DMS53 treated with DMSO at 0.1 percent for 48 hours (cell line): ENCODE data around the gene MUSK.
"Not testable (repeated sequence)": the region's sequence is repeated elsewhere in the genome, so short reads cannot be mapped to it uniquely, and the experiment has no call there.

Experiments used
- DNase-seq: peaks from one replicate; lab custom pipeline; 2025; ENCODE audit not compliant: unreplicated experiment; lab: John Stamatoyannopoulos, UW

Gene MUSK

DNA sequence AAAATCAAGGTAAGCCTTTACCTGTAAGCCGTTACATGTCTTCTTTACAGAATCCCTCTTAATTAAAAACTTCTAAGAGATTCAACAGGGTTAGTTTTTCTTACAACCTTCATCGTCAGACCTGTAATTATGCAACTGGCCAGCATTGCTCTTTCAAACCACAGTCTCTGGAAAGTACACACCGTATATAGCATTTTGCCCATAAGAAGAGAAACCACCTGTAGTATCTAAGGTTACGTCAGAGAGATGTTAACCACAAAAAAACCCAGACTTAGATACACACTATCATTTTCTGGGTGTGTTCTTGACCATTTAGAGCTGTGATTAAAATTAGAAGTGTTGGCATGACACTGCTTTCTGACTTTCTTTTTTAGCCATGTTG, 140.0 kb downstream of the MUSK start:
- DNase-seq, result no peak

DNA sequence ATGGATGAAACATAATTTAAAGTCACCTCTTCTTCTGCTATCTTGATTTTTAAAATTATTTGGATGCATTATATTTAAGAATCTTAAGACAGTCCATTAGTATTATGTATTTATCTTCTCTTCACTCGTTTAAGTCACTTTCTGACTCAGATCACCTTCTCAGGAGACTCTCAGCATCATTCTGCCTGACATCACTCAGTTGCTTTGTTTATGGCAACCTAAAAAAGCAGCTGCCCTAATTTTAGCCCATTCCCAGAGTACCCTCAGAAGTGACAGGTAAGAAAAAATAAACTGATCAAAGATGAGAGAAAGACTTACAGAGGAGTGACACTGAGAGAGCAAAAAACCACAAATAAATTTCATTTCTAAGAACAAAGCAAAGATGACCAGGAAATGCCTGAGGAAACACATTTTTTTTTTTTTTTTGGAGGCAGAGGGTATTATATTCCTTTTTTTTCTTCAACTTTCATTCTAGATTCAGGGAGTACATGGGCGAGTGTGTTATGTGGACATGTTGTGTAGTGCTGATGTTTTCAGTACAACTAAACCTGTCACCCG, 140.5 kb downstream of the MUSK start:
- DNase-seq, result no peak

DNA sequence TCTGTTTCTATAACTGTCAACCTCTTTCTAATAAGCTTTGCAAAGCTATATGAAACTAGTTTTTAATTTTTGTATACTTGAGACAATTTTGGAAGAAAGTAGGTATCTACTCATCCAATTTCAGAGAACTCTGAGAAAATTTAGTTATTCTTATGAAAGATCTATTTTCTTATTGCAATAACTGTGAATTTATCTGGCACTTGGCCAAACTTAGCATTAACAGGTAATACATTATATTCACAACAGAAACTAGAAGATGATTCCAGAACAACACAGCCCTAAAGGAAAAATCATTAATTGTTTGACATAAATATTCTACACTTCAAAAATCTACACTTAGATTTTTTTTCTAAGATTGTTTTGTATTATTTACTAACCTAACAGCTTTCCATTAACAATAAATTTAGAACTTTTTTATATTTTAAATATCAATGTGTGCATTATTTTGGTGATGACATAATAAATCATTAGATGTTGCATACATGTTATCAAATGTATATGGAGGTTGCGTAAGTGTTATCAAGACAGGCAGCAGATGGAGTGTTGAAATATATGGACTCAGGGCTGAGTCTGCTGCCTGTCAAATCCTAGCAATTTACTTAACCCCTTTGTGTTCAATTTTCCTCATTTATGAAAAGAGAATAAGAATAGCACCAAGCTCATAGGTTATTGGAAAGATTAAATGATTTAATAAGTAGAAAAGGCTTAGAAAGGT, 141.8 kb downstream of the MUSK start:
- DNase-seq, result no peak

DNA sequence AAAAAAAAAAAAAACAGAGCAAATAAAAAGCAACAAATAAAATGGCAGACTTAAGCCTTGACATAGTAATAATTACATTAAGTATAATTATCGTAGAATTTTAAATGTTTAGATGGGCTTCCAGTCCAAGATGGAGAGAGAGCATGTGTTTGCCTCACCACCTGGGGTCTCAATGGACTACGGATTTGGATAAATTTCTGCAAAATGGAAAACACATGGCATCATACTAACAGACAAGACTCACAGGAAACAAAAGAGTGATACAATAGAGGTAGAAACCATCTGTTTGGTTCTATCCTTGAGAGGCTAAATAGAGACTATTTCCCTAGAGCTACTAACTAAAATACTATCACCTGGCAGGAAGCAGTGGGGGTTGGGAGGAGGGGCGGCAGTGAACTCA, 144.3 kb downstream of the MUSK start:
- no peak for DNase-seq

DNA sequence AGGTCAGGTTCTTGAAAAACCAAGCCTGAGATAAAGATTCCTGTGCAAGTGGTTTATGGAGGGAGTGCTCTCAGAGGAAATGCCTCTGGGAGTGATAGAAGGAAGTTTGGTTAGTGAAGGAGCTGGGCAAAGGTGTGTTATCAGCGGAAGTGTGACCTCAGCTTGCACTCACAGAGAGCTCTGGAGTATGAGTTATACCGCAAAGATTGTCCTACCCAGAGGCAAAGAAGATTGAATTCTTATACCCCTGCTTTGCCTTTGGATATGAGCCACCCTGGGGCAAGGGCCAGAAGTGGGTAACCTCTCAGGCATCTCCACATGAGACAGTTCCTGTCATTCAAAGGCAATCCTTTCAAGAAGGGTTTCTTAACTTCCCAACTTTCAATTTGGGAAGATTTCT, 145.6 kb downstream of the MUSK start:
- DNase-seq, result no peak

DNA sequence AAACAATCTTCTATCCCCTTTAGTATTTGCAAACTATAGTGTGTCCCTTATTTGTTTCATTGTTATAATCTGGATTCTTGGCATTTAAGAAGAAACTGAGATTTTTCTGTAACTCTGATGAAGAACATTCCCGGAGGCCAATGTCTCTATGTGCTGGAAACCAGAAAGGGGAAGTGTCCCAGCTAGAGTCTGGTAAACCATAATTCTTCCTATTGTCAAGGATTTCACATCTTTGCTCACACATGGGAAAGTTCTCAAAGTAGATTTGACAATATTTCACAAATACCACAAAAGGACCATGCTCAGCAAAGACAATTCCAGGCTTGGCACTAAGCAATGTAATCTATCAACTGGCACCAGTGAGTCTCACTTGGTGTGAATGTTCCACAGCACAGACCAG, 146.8 kb downstream of the MUSK start:
- DNase-seq, result no peak

DNA sequence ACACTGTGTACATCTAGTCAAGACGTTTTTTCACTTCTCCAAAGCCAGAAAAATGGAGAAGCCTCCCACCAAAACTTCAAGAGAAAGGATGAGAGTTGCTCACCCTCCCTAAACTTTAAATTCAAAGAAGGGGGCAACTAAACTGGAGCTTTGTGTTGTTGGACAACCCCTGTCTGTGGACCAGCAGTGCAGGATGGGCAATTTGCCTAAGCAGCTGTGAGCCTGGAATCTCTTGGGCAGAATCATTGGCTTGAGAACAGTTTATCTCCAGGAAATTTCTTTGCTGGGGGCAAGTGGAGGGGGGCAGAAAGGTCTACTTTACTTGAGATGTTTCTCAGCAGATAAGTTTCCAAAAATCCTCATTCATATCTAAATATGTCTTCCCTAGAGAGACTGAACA, 151.8 kb downstream of the MUSK start:
- DNase-seq, result no peak

DNA sequence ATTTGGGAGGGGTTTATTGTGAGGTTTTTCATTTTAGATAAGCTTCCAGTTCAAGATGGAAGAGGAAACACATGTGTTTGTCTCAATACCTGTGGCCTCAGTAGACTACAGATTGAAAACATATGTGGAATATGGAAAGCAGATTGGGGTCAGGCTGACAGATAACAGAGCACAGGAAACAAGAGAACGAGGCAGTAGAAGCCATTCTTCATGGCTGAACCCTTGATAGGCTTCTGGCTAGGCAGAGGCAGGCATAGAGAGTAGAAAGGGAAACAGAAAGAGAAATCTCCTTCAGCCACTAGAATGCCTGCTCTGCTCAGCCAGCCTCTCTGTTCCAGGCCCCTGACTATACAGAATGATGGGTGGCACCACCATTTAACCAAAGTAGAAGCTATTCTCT, 152.5 kb downstream of the MUSK start:
- no peak for DNase-seq

DNA sequence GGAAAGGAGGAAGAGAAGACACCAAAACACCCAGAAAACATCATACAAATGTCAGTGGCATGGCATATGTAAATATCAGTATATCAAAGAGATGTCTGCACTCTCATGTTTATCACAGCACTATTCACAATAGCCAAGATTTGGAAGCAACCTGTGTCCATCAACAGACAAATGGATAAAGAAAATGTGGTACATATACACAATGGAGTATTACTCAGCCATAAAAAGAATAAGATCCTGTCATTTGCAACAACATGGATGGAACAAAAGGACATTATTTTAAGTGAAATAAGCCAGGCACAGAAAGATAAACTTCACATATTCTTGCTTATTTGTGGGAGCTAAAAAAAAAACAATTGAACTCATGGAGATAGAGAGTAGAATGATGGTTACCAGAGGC, 156.5 kb downstream of the MUSK start:
- not testable (repeated sequence) for DNase-seq

DNA sequence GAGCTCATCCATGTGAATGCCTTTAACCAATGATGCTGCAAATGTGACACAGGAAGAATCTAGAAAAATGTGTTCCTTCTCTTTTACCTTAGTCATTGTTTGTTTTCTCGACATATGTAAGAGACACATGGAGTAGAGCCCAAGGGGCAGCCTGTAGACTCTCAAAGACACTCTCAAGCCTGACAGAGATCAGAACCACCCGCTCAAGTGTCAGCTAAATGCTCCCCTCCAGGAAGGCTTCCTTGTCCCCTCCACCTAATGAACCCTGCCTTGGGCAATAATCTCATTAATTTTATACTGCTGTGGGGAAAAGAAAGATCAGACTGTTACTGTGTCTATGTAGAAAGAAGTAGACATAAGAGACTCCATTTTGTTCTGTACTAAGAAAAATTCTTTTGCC, 157.4 kb downstream of the MUSK start:
- DNase-seq, result no peak

DNA sequence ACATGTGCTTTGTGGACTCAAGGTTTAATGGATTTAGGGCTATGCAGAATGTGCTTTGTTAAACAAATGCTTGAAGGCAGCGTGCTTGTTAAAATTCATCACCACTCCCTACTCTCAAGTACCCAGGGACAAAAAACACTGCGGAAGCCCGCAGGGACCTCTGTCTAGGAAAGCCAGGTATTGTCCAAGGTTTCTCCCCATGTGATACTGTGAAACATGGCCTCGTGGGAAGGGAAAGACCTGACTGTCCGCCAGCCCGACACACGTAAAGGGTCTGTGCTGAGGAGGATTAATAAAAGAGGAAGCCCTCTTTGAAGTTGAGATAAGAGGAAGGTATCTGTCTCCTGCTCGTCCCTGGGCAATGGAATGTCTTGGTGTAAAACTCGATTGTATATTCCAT, 157.8 kb downstream of the MUSK start:
- DNase-seq, result not testable (repeated sequence)

DNA sequence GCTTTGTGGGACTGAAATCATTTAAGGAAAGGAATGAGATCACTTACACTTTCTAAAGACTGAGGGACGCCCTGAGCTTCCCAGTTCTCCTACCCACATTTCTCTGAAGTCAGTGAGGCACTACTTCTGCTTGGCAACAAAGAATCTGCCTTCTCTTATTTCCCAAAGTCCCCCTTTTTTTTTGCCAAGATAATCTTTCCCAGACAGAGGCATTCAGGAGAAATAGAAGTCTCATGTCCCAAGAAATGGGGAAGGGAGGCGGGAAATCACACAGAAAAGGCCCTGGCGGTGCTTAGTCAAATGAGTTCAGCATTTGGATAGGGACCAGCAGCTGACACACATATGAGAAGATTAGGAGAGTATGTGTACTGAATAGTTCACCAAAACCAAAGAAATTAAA, 159.7 kb downstream of the MUSK start:
- no peak for DNase-seq

DNA sequence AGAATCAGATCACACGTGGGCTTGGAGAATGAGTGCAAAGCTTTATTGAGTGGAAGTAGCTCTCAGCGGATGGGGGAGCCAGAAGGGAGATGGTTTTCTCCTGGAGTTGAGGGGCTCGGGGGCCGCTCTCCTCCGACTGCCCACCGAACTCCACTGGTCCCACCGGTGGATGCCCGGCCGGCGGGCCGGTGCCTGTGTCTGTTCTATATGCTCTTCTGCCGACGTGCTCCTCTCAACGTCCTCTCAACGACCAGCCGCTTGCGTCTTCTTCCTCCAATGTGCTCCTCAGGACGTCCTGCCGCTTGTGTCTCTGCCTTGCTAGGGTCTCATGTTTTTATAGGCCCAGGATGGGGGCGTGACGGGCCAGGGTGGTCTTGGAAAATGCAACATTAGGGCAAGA, 161.9 kb downstream of the MUSK start:
- DNase-seq, result no peak

DNA sequence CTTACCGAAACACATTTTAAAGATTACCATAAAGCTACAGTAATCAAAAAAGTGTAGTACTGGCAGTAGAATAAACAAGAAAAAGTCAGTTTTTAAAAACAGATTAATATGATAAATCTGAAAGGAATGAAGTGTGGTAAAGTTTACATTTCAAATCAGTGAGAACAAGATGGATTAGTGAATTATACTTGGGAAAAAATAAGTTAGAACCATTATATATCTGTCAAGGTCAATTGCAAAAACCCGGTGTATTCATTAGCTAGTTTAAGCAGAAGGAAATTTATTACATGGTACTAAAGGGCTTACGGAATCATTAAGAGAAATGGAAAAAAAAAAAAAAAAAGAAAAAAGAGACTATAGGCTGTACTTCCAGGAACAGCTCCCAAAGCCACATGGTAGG, 164.3 kb downstream of the MUSK start:
- DNase-seq, result no peak

DNA sequence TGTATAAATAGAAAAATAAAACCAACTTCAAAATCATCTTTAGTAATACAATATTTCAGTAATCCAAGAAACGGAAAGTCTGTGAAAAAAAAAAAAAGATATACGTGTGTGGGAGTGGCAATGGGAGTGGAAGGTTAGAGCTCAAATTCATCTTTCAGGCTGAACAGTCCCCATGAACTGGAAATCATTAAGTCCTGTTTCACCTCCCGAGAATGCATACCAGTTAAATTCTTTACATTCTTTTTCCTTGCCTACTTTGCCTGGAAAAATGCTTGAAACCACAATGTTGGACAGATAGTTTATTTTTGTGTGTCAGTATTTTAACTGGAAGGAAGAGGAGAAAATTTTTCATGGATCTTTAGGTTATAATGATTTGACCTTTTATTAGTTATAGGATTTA, 166.8 kb downstream of the MUSK start:
- no peak for DNase-seq

DNA sequence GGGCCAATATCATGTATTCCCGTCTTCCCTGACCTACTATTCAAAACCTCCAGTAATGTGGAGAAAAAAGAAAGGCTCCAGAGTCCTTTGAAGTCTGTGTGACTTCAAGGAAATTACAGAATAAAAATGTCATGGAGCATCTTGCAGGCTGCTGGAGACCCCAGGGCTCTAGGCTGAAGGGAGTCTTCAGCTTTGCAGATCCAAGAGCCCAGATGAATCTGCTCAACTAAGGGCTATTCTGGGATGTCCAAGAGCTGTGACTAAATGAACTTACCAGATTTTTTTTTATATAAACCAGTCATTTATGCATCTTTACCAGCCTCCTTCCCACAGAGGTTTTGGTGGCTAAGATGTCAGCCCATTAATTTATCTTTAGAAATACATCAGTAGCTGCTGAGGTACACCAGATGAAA, 167.3 kb downstream of the MUSK start:
- no peak for DNase-seq

DNA sequence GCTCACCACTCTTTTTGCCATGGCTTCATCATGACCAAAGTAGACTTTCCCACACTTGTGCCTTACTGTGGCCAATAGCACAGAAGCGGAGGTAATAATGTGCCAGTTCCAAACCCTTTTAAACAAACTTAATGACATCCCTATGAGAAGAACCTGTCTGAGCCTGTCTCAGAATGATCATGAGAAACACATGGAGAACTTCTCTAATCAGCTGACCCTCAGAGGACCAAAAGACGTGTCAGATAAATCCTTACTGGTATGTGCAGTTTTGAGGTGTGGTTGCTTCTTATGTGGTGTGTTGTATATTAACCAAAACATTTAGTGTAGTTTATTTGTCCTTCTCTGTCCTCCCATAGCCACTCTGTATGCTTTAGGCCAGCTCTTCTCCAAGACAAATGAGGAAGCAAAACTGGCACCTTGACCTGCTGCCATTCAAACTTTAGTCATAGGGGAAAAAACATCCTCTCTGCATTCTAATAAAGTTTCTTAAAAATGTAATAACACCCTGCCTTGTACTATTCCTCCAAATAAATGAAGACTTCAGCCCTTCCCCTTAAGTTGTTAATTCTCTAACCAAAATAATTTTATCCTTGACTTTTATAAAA, 168.9 kb downstream of the MUSK start:
- no peak for DNase-seq

DNA sequence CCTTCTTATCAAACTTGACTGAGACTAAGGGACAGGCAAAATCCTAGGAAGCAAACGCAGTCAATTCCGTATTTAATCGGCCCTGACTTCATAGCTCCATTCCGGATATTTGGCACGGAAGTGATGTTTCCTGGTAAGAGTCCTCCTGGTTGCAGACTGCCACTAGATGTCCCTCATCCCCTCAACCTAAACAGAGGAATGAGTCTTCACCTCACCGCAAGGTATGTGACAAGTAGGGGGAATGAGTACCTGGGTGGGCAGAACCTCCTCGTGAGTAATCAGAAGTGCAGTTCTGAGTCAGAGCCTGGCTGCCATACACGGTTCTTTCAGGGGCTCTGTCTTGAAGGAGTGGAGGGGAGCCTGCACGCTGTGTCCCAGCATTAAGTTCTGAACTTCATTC, 173.6 kb downstream of the MUSK start:
- no peak for DNase-seq

DNA sequence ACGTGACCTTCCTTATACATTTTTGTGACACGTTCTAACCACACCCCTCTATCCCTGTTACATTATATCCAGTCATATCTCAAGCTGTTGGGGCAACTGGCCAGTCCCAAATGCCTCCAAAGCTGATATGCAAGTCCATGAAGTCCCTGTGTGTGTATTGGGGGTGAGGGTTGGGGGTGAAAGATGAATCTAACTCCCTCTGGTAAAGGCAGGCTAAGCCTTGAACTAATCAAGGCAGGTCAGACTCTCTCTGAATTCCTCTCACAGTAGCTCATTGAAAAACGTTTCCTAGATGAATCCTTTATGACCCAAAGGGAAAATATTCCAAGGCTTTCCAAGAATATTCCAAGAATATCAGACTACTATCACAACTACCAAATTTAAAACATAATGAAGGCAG, 174.4 kb downstream of the MUSK start:
- DNase-seq, result no peak

DNA sequence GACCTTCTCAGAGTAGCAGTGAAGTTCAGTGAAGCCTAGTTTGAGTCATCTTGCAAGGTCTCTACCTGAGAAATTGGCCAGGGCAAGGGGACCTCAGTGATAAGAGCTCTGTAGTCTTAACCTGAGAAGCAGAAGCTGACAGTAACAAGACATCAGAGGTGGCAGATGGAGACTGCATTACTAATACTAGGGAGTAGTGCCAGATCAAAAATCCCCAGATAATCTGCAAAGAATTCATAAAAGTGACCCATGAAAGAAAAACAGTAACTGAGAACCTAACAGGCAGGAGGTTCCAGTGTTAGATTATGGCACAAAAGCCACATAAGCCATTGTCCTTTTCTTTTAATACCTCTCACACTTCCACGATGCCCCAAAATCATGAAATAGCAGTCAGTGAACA, 175.5 kb downstream of the MUSK start:
- DNase-seq, result no peak

DNA sequence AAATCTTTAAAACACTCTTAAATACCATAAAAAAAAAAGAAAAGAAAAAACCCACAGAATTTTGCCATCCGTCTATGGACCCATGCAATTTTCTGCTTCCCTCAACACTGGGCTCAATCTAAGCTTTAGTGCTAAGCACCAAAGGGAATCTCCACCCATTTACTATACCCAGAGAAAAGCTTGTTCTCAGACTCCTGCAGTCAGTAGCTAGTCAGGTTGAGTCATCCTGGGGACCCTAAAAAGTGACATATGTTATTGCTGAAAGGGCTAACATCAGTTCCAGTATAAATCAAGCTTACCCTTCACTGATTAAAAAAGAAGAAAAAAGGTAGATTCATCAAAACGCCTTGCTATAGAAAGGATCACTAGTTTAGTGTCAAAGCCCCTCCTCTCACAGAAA, 177.6 kb downstream of the MUSK start:
- no peak for DNase-seq

DNA sequence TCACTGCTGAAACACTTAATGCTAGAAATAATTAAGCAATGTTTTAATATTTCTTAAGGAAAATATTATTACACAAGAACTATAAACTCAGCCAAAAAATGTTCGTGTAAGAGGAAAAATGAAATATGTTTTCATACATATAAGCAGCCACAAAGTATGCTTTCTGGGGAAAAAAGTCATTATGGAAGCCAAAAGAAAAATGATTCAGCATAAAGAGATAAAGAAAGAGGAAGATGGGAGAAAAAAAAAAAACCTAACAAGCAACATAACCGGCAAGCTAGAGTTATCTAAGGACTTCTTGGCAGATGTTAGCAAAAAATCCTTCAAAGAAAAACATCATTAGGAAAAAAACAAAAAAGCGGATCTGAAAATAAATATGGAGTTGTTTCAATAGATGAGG, 179.1 kb downstream of the MUSK start:
- DNase-seq, result no peak
